IMR-90 (cell line): ENCODE results near the gene TPGS1.

Source experiments
- CEBPB ChIP-seq: IDR thresholded peaks from 2 replicates; pipeline ENCODE4 v1.6.1; 2012; ENCODE audit warnings: low read depth, low read length, improper control_type of control experiment
- CTCF ChIP-seq: conservative IDR thresholded peaks from 2 replicates; pipeline ENCODE4 v1.5.1; 2012; ENCODE audit warnings: mild to moderate bottlenecking, low read depth, low read length, improper control_type of control experiment
- ELK1 ChIP-seq: fragments of 150-350 bp; IDR thresholded peaks from 2 replicates; pipeline ENCODE4 v1.6.1; 2016; ENCODE audit warnings: low read depth, mild to moderate bottlenecking, low read length, moderate library complexity, borderline replicate concordance
- FOS ChIP-seq: fragments of 150-350 bp; IDR thresholded peaks from 2 replicates; pipeline ENCODE4 v1.6.1; 2016; ENCODE audit warnings: low read depth, low read length
- MAZ ChIP-seq: IDR thresholded peaks from 2 replicates; pipeline ENCODE4 v1.6.1; 2012; ENCODE audit warnings: low read depth, mild to moderate bottlenecking, low read length, improper control_type of control experiment, moderate library complexity, borderline replicate concordance
- POLR2A ChIP-seq: IDR thresholded peaks from 2 replicates; pipeline ENCODE4 v1.6.1; 2012; ENCODE audit warnings: mild to moderate bottlenecking, low read depth, low read length
- RAD21 ChIP-seq: IDR thresholded peaks from 2 replicates; pipeline ENCODE4 v1.6.1; 2012; ENCODE audit warnings: low read length, improper control_type of control experiment

GRCh38 chr19:461721-462551, 45.4 kb upstream of the TPGS1 start:
- no peak for TF ChIP-seq RAD21
- TF ChIP-seq POLR2A = no peak
- no peak for TF ChIP-seq MAZ
- no peak for TF ChIP-seq CTCF
- no peak for TF ChIP-seq ELK1
- no peak for TF ChIP-seq CEBPB
- no peak for TF ChIP-seq FOS
